Neural cell (in vitro differentiated cells): ENCODE results near the gene ZNF502. TPM values are rescaled to one million over a fixed set of nuclear protein-coding genes. Genes with fewer than 3 reads are reported as not detected.

Experiments
- H2AFZ ChIP-seq: fragments of 200-600, 300-800 bp; sonication (generic), shearing (Covaris generic); 2 replicates; pipeline ENCODE4 v1.6.0; 2014; ENCODE audit warnings: low read depth, mild to moderate bottlenecking, antibody characterized with exemption, low read length, moderate library complexity
- H3F3A ChIP-seq: fragments of 200-600 bp; shearing (Covaris generic); 2 replicates; pipeline ENCODE4 v1.6.1; 2016; ENCODE audit warnings: mild to moderate bottlenecking, moderate library complexity, mixed read lengths, antibody characterized with exemption, low read length; ENCODE audit not compliant: insufficient read depth, poor library complexity, severe bottlenecking
- H3K27ac ChIP-seq: fragments of 200-600, 300-800 bp; sonication (generic), shearing (Covaris generic); 2 replicates; pipeline ENCODE4 v1.5.1; 2014; ENCODE audit warnings: mild to moderate bottlenecking, low read length, moderate library complexity
- H3K27me3 ChIP-seq: fragments of 300-800, 200-600 bp; sonication (generic), shearing (Covaris generic); 2 replicates; pipeline ENCODE4 v1.6.0; 2014; ENCODE audit warnings: mild to moderate bottlenecking, low read depth, low read length, moderate library complexity; ENCODE audit not compliant: insufficient read depth
- H3K36me3 ChIP-seq: fragments of 300-800, 200-600 bp; sonication (generic), shearing (Covaris generic); 2 replicates; pipeline ENCODE4 v1.5.1; 2014; ENCODE audit warnings: mild to moderate bottlenecking, antibody characterized with exemption, low read length, moderate library complexity; ENCODE audit not compliant: insufficient read depth
- H3K4me2 ChIP-seq: fragments of 300-800, 200-600 bp; sonication (generic), shearing (Covaris generic); 2 replicates; pipeline ENCODE4 v1.6.0; 2014; ENCODE audit warnings: mild to moderate bottlenecking, low read length
- H3K4me3 ChIP-seq: fragments of 300-800, 200-600 bp; sonication (generic), shearing (Covaris generic); 2 replicates; pipeline ENCODE4 v1.5.1; 2014; ENCODE audit warnings: mild to moderate bottlenecking, low read length, moderate library complexity
- H3K79me2 ChIP-seq: fragments of 200-600 bp; shearing (Covaris generic); replicated peaks from 2 replicates; pipeline ENCODE4 v1.6.0; 2014; ENCODE audit warnings: mild to moderate bottlenecking, low read length, moderate library complexity; ENCODE audit not compliant: insufficient read depth
- H3K9ac ChIP-seq: fragments of 300-800, 200-600 bp; sonication (generic), shearing (Covaris generic); 2 replicates; pipeline ENCODE4 v1.6.1; 2016; ENCODE audit warnings: mild to moderate bottlenecking, low read length, mixed read lengths
- H3K9me2 ChIP-seq: fragments of 200-600 bp; shearing (Covaris generic); 2 replicates; pipeline ENCODE4 v1.6.1; 2016; ENCODE audit warnings: mild to moderate bottlenecking, low read length, mixed read lengths; ENCODE audit not compliant: insufficient read depth
- H3K9me3 ChIP-seq: fragments of 200-600, 300-800 bp; sonication (generic), shearing (Covaris generic); 2 replicates; pipeline ENCODE4 v1.6.1; 2016; ENCODE audit warnings: mild to moderate bottlenecking, mixed run types, low read length, moderate library complexity, mixed read lengths
- H4K20me1 ChIP-seq: fragments of 200-600 bp; shearing (Covaris generic); 2 replicates; pipeline ENCODE4 v1.6.1; 2016; ENCODE audit warnings: mild to moderate bottlenecking, mixed run types; ENCODE audit not compliant: insufficient read depth
- EP300 ChIP-seq: fragments of 450-650 bp; conservative IDR thresholded peaks from 2 replicates; pipeline ENCODE4 v1.6.1; 2014; ENCODE audit warnings: antibody characterized with exemption, mild to moderate bottlenecking, moderate library complexity; ENCODE audit not compliant: poor library complexity, severe bottlenecking
- EZH2 ChIP-seq: fragments of 200-600, 300-800 bp; shearing (Covaris generic), sonication (generic); IDR thresholded peaks from 2 replicates; pipeline ENCODE4 v1.6.1; 2014; ENCODE audit warnings: antibody characterized with exemption, low read length, borderline replicate concordance, mild to moderate bottlenecking; ENCODE audit not compliant: insufficient read depth, poor library complexity, severe bottlenecking
- MXI1 ChIP-seq: fragments of 450-650 bp; conservative IDR thresholded peaks from 2 replicates; pipeline ENCODE4 v1.6.1; 2014; ENCODE audit warnings: antibody characterized with exemption, mild to moderate bottlenecking; ENCODE audit not compliant: poor library complexity, severe bottlenecking
- POLR2AphosphoS5 ChIP-seq: IDR thresholded peaks from 2 replicates; pipeline ENCODE4 v1.6.1; 2012
- RAD21 ChIP-seq: fragments of 450-650 bp; conservative IDR thresholded peaks from 2 replicates; pipeline ENCODE4 v1.6.1; 2014; ENCODE audit warnings: antibody characterized with exemption, mild to moderate bottlenecking, moderate library complexity
- SMC3 ChIP-seq: fragments of 450-650 bp; conservative IDR thresholded peaks from 2 replicates; pipeline ENCODE4 v1.6.1; 2014; ENCODE audit warnings: antibody characterized with exemption, mild to moderate bottlenecking, moderate library complexity; ENCODE audit not compliant: poor library complexity
- TAF1 ChIP-seq: IDR thresholded peaks from 2 replicates; pipeline ENCODE4 v1.6.1; 2012; ENCODE audit warnings: low read depth
- polyA plus RNA-seq: library from polyadenylated mRNA; depleted of rRNA; stranded (reverse); fragments of >200 nt; gene quantifications from 2 replicates; pipeline ENCODE4 v1.2.3, GENCODE V29; 2014
- TF ChIP-seq, protein P1 (sequence below): fragments of 450-650 bp; IDR thresholded peaks from 2 replicates; pipeline ENCODE4 v1.5.1; 2014; ENCODE audit warnings: antibody characterized with exemption, mild to moderate bottlenecking, moderate library complexity; ENCODE audit not compliant: poor library complexity, severe bottlenecking
- TF ChIP-seq, protein P2 (sequence below): IDR thresholded peaks from 2 replicates; pipeline ENCODE4 v1.6.1; 2012; ENCODE audit warnings: borderline replicate concordance

The ZNF502 gene
- polyA plus RNA-seq, 1 donor from 2014 or later, result 16.0 TPM

DNA sequence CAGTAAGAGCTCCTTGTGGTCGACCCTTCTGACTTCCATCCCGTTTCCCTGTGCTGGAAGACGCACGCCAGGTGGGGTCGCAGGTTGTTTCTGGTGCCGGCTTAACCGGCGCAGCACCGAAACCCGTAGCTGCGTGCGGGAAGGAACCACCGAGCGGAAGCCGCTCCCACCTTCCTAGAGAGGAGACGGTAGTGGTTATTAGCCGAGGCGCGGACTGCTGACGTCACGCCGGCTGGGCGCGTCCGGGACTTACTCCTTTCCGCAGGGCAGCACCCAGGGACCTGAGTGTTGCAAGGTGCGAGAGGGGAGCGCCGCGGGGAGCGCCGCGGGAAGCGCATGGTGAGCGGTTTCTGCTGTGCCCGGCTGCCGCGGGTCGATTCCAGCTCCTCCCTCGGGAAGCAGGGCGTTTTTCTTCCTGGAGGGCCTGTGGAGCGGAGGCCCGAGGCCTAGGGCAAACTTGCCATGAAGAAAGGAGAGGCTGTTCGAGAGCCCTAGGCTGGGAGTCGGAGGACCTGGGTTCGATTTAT lies 17.0 kb downstream of the ZNF502 start, which contains the start of gene ZNF501:
Gene ZNF501 (plus strand): TSS at position 252 of the 527 bp plus-strand sequence. CDS start 4,787 bp downstream, outside the sequence.
- H3K9ac ChIP-seq, result peak within 1 kb of the TSS; percentile 68
- peak within 1 kb of the TSS; percentile 37 for H3K27ac ChIP-seq
- no peaks in the 10 kb centered on the region for H3K36me3 ChIP-seq
- H4K20me1 ChIP-seq, result no peaks in the 10 kb centered on the region
- peak within 1 kb of the TSS; percentile 69 for H3K4me2 ChIP-seq
- no peaks in the 10 kb centered on the region for H3K27me3 ChIP-seq
- TF ChIP-seq TAF1 (no peak), MXI1 (peak; percentile 61), SMC3 (peak; percentile 47), EZH2 (no peak), RAD21 (peak; percentile 39), POLR2AphosphoS5 (peak; percentile 50), EP300 (peak; percentile 45)
- TF ChIP-seq, protein P1, sequence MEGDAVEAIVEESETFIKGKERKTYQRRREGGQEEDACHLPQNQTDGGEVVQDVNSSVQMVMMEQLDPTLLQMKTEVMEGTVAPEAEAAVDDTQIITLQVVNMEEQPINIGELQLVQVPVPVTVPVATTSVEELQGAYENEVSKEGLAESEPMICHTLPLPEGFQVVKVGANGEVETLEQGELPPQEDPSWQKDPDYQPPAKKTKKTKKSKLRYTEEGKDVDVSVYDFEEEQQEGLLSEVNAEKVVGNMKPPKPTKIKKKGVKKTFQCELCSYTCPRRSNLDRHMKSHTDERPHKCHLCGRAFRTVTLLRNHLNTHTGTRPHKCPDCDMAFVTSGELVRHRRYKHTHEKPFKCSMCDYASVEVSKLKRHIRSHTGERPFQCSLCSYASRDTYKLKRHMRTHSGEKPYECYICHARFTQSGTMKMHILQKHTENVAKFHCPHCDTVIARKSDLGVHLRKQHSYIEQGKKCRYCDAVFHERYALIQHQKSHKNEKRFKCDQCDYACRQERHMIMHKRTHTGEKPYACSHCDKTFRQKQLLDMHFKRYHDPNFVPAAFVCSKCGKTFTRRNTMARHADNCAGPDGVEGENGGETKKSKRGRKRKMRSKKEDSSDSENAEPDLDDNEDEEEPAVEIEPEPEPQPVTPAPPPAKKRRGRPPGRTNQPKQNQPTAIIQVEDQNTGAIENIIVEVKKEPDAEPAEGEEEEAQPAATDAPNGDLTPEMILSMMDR, result peak; percentile 27
- TF ChIP-seq, protein P2, sequence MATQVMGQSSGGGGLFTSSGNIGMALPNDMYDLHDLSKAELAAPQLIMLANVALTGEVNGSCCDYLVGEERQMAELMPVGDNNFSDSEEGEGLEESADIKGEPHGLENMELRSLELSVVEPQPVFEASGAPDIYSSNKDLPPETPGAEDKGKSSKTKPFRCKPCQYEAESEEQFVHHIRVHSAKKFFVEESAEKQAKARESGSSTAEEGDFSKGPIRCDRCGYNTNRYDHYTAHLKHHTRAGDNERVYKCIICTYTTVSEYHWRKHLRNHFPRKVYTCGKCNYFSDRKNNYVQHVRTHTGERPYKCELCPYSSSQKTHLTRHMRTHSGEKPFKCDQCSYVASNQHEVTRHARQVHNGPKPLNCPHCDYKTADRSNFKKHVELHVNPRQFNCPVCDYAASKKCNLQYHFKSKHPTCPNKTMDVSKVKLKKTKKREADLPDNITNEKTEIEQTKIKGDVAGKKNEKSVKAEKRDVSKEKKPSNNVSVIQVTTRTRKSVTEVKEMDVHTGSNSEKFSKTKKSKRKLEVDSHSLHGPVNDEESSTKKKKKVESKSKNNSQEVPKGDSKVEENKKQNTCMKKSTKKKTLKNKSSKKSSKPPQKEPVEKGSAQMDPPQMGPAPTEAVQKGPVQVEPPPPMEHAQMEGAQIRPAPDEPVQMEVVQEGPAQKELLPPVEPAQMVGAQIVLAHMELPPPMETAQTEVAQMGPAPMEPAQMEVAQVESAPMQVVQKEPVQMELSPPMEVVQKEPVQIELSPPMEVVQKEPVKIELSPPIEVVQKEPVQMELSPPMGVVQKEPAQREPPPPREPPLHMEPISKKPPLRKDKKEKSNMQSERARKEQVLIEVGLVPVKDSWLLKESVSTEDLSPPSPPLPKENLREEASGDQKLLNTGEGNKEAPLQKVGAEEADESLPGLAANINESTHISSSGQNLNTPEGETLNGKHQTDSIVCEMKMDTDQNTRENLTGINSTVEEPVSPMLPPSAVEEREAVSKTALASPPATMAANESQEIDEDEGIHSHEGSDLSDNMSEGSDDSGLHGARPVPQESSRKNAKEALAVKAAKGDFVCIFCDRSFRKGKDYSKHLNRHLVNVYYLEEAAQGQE, result peak; percentile 17
- H3F3A ChIP-seq, result no peaks in the 10 kb centered on the region
- H3K4me3 ChIP-seq, result peak within 1 kb of the TSS; percentile 79
- H3K79me2 ChIP-seq, result peaks cover 4% of the 10 kb centered on the region
- H3K9me3 ChIP-seq, result peaks cover 21% of the 10 kb centered on the region
- no peaks in the 10 kb centered on the region for H3K9me2 ChIP-seq
- H2AFZ ChIP-seq, result peak within 1 kb of the TSS; percentile 45

DNA sequence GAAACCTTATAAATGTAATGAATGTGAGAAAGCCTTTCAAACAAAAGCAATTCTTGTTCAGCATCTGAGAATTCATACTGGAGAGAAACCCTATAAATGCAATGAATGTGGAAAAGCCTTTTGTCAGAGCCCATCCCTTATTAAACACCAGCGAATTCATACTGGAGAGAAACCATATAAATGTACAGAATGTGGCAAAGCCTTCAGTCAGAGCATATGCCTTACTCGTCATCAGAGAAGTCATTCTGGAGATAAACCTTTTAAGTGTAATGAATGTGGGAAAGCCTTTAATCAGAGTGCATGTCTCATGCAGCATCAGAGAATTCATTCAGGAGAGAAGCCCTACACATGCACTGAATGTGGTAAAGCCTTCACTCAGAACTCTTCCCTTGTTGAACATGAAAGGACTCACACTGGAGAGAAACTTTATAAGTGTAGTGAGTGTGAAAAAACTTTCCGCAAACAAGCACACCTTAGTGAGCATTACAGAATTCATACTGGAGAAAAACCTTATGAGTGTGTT lies 22.2 kb downstream of the ZNF502 start:
- no peaks in the 10 kb centered on the region for H3K9me2 ChIP-seq
- H4K20me1 ChIP-seq, result no peaks in the 10 kb centered on the region
- no peak overlapping the region for H3K27ac ChIP-seq
- no peaks in the 10 kb centered on the region for H3F3A ChIP-seq
- H3K4me3 ChIP-seq, result no peak overlapping the region
- TF ChIP-seq POLR2AphosphoS5, result no peak
- TF ChIP-seq, protein P1, result no peak
- no peak for TF ChIP-seq SMC3
- TF ChIP-seq, protein P2, result no peak
- TF ChIP-seq RAD21, result no peak
- no peak for TF ChIP-seq EZH2
- TF ChIP-seq MXI1, result no peak
- no peak for TF ChIP-seq EP300
- no peak for TF ChIP-seq TAF1
- no peak overlapping the region for H3K9ac ChIP-seq
- H3K36me3 ChIP-seq, result no peaks in the 10 kb centered on the region
- peaks cover 4% of the 10 kb centered on the region for H3K79me2 ChIP-seq
- H2AFZ ChIP-seq, result no peak overlapping the region
- H3K27me3 ChIP-seq, result no peaks in the 10 kb centered on the region
- peaks cover 26% of the 10 kb centered on the region for H3K9me3 ChIP-seq
- no peak overlapping the region for H3K4me2 ChIP-seq
